HG03520 (cell line): Measurements from ENCODE around the gene LPCAT1.
A peak's percentile ranks its signal among the peaks of the same experiment; 100 is the strongest.
"Not testable (repeated sequence)": the region's sequence is repeated elsewhere in the genome, so short reads cannot be mapped to it uniquely, and the experiment has no call there.

Experiments
- ATAC-seq: cut with Tn5 transposase; IDR thresholded peaks from one replicate; pipeline ENCODE4 v1.9.1; 2021; ENCODE audit warnings: mild to moderate bottlenecking, moderate library complexity; ENCODE audit not compliant: unreplicated experiment

The LPCAT1 gene

DNA sequence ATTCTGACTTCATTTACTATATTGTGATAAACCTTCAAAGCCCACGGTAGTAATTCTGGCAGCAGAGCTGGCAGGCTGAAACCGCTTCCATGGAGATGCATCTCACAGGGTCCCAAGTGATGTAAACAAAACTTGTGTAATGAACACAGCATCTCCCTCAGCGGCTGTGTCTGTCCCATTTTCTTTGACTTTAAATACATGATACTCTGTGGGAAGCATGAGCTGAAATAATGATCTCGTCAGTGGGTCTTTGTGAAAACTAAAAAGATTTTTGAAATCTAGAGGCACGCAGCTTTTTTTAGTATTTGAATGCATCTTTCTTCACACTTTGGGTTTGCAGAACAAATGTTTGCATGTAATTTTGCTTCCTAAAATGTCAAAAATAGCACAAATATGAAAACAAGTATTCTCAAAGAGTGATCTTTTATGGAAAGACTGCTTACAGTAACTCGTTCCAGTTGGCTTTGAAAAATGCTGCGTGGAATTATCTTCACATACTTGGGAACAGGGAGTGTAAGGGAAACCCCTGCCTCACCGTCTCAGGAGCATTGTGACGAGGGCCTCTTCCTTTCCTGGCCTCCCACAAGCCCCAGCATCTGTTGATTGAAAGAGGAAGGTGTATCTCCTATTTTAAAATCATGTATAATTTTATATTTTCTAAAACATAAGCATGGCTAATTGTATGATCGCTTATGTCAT lies 18.1 kb upstream of the LPCAT1 start:
- no peak for ATAC-seq

DNA sequence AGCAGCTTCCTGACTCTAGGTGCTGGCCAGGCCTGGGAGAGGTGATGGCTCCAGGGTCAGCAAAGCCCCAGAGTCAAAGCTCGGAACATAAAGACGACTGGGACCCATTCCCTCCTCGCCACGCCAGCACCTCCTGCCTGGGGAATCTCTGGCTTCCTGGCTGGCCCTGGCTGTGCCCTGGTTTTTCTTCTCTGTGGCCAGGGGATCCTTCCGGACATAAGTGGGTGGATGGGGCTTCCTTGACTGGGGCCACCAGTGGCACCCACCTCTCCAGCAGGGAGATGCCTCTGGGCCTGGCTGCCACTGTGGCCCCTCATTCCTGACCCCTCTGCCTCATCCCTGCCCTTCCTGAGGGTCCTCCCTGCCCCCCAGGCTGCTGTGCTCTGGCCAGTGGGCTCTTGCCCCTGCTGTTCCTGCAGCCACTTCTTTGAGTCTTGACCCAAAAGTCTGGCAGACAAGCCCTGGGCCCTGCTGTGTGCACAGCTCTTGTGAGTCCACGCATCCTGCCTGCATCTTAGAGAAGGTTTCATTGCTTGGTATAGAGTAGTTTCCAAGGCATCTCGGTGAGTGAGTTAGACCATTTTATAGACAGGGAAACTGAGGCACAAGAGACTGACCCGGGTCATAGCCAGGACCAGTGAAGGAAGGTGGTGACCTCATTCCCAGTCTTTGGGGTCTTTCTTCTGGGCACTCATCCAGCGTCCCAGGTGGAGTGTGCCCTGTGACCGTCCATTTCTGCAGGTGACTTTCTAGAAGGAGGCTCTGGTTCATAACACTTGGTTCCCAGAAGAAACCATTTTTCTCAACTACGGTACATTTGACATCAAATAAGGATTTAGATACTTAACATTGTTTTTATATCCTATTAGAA lies 17.3 kb upstream of the LPCAT1 start:
- ATAC-seq = no peak

DNA sequence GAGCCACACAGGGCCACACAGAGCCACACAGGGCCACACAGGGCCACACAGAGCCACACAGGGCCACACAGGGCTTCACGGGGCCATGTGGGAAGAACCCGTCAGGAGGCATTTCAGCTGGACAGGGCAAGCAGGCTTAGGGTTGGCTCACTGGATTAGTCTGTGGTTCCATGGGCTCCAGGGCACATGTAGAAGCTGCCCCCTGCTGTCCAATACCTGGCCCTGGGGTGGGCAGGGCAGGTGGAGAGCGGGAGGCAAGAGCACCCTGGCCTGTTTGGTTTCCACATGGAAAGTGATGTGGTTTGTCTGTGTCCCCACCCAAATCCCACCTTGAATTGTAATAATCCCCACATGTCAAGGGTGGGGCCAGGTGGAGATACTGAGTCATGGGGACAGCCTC lies 16.4 kb upstream of the LPCAT1 start:
- ATAC-seq = no peak

DNA sequence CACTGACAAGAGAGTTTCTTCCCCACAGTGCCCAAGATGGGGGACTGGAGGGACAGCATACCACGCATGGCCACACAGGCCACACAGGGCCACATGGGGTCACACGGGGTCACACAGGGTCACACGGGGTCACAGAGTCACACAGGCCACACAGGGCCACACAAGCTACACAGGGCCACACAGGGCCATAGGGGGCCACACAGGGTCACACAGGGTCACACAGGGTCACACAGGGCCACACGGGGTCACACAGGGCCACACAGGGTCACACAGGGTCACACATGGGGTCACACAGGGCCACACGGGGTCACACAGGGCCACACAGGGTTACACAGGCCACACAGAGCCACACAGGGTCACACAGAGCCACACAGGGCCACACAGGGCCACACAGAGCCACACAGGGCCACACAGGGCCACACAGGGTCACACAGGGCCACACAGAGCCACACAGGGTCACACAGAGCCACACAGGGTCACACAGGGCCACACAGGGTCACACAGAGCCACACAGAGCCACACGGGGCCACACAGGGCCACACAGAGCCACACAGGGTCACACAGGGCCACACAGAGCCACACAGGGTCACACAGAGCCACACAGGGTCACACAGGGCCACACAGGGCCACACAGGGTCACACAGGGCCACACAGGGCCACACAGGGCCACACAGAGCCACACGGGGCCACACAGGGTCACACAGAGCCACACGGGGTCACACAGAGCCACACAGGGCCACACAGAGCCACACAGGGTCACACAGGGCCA lies 15.8 kb upstream of the LPCAT1 start:
- not testable (repeated sequence) for ATAC-seq

DNA sequence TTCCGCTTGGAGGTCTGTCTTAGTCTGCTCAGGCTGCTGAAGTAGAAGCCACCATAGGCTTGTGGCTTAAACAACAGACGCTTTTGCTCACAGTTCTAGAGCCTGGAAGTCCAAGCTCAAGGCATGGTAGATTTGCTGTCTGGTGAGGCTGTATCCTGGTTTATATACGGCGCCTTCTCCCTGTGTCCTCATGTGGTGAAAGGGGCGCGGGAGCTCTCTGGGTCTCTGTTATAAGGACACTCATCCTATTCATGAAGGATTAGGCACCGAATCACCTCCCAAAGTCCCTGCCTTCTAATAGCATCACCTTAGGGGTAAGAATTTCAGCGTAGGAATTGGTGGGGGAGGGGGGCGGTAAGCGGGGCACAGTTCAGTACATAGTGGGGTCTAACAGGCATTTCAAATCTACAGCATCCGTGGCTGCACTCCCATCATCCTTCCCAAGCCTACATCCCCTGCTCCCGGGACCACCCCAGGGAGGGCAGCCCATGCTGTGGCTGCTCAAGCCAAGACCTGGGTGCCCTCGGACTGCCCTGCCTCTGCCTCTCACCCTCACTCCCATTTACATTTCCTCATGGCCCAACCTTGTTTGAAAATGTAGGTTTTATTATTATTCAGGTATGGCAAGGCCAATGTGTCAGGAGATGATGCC lies 15.1 kb upstream of the LPCAT1 start:
- ATAC-seq = no peak

DNA sequence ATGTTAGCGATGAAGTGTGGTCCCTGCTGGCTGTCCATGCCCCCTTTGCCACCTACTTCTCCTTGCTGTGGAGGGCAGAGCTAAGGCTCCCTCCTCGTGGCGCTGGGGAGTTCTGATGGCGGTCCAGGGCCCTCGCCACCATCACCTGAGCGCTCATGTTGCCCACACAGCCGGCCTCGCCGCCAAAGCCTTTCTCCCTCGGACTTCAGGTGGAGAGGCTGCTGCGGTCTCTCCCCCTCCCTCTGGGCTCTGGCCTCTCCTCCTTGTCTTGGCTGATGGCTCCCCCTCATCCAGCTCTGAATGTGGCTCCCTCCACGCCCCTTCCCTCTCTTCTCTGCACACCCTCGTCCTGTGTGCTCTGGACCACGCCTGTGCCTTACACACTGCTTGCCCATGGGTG lies 14.5 kb upstream of the LPCAT1 start:
- no peak for ATAC-seq

DNA sequence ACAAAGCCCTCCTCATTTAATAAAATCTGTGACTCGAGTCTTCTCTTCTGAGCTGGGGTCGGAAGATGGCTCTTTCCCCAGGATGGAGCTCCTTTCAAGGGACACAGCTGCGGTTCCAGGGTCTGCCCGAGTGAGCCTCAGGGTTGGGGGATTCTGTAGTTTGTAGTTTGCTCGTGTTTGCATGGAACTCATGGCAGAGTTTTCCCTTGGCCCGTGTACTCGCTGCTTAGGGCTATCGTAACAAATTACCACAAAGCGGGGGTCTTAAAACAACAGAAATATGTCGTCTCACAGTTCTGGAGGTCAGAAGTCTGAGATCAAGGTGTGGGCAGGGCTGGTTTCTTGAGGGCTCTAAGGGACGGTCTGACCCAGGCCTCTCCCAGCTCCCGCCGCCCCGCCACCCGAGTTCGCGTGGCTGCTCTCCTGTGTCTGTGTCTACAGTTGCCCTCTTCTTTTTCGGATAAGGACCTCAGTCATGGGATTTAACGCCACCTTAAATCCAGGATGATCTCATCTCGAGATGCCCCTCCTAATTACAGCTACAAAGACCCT lies 13.9 kb upstream of the LPCAT1 start:
- no peak for ATAC-seq

DNA sequence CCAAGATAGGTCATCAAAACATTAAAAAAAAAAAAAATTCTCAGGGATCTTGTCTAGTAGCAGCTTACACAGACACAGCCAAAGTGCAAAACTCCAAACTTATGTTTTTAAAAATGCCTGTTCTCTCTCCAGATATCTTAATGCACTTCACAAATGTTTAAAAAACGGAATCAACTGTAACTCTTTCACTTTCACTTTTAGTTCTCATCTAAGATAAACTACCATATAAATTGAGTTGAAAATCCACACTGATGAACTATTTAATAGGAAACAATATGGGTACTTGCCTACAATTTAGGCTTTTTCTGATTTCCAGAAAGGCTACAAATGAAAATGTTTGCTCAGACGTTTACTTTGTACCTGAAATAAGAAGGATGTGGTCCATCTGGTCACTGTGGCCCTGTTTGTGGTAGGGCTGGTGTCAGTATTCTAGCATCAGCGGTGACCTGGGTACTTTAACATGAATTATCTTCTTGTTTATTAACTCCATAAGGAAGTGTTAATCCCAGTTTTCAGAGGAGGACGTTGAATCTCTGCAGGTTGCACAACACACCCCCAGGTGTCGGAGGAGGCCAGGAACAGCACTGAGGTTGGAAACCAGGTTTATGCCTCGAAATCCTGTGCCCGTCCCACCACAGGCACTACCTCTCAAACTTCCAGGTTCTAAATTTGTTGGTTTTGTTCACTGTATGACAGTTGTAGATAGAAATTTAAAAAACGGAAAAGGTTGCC lies 13.3 kb upstream of the LPCAT1 start:
- peak; percentile 14 for ATAC-seq

DNA sequence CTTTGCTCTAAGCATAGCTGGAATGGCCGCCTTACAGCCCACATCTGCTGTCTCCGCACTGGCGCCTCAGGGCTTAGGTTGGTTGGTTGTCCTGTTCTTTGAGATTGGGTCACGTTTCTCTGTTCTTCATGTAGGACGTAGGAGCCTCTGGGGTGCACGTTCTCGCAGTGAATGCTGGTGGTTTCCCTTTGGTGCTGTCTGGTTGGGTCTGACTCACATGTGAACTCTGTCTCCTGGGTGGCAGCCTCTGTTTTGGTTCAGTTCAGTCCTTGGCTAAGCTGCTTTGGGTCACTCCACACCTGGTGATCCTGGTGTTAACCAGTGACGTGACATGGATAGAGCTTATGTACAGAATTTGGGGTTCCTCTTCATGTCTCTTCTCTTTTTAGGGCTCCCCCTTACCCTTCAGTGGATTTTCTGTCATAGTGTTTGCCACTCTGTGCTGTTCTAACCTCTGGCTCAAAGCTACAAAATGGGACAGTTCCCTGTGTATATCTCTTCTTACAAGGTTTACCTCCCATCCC lies 12.6 kb upstream of the LPCAT1 start:
- peak; percentile 98 for ATAC-seq

DNA sequence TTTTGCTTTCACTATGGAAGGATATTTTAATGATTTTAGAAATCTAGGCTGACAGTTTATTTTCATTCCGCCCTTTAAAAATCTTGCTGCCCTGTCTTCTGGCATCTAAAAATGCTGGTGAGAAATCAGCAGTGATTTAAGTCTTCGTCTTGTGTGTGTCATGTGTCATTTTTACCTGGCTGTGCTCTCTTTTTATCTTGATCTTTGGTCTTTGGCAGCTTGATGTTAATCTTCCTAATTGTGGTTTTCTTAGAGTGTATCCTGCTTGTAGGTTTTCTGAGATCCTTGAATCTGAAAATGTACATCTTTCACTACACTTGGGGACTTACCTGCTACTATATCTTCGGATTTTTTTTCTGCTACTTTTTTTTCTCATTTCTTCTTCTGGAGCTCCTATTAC lies 11.9 kb upstream of the LPCAT1 start:
- ATAC-seq = no peak

DNA sequence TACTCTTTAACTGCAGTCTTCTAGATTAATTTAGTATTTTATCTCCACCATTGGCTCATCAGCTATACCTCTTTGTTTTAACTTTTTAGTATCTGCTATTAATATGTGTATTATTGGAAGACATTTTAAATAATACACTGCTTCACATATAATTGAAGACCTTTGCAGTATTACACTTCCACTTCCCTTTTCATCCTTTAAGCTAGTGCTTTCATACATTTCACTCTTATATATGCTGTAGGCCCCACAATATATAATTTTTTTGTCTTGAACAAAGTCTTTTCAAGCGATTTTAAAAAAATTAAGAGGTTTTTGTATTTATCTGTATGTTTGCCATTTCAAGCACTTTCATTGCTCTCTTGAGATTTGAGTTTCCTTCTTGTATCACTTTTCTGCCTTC lies 8.6 kb upstream of the LPCAT1 start:
- ATAC-seq = no peak

DNA sequence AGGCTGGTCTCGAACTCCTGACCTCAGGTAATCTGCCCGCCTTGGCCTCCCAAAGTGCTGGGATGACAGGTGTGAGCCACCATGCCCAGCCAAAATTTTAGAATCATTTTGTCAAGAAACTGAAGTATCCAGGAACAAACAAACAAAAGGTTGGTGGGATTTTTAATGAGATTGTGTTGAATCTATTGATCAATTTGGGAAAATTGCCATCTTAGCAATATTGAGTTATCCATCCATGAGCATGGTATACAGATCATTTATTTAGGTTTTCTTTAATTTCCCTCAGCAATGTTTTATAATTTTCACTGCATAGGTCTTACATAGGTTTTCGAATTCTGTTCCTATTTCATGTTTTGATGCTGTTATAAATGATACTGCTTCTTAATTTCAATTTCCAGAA lies 5.7 kb upstream of the LPCAT1 start:
- no peak for ATAC-seq

DNA sequence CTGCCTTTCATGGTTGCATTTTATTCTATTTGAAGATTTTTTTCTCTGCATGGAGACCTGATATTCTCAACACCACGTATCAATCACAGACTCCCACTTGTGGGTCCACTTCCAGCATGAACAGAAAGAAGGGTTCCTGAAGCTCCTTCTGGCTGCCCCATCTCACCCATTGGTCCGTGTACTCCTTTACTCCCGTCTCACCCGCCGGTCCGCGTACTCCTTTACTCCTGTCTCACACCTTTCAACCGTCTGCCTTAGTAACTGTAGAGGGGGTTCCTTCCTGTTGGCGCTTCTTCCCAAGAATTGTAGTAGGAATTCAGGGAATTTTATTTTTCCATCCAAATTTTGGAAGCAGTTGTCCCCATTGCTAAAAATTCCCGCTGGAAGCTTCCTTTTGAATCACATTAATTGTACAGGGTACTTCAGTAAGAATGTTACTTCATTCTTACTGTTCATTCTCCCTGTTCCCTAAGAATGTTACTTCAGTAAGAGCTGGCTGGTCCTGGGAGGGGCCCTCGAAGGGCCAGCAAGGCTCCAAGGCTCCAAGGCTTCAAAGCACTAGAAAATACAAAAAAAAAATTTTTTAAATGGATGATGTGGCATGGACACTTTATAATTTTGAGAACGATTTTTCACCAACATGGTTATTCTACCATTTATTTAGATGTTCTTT lies 3.9 kb upstream of the LPCAT1 start:
- ATAC-seq = no peak

DNA sequence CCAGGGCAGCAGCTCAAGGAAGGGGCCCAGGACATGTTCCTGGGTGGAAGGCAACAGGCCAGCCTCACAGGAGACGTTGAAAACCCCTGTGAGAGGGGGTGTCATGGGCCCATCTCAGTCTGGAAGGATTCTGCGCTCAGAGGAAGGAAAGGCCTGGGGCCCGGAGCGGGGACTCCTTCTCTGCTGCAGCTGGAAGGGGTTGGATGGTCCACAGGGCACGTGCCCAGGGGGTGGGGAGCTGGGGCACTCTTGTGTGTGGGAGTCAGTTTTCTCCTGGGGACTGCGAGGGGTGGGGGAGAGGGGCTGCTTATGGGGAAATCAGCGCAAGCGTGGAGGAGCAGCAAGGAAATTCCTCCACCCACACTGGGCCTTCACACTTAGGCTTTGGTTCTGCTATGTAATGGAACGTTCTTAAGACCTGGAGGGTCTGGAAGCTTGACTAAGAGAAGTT lies 2.9 kb upstream of the LPCAT1 start:
- no peak for ATAC-seq

DNA sequence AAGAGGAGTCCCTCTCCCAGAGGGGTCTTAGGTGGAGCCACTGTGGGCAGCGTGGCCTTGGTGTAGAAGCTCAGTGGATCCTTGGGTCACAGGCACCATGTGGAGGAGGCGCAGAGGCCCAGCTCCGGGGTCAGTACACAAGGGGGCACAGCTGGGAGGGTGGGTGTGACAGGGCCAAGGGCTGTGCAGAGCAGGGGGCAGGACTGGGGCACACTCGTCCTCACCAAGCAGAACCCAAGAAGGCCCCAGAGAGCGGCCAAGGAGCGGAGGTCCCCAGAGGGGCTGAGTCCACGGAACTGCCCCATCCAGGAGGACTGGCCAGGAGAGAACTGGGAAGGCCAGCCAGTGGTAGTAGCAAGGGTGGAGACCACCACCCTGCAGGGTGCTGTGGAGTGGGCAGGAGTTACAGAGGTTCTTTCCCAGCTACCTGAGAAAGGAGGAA lies 2.5 kb upstream of the LPCAT1 start:
- ATAC-seq = no peak

DNA sequence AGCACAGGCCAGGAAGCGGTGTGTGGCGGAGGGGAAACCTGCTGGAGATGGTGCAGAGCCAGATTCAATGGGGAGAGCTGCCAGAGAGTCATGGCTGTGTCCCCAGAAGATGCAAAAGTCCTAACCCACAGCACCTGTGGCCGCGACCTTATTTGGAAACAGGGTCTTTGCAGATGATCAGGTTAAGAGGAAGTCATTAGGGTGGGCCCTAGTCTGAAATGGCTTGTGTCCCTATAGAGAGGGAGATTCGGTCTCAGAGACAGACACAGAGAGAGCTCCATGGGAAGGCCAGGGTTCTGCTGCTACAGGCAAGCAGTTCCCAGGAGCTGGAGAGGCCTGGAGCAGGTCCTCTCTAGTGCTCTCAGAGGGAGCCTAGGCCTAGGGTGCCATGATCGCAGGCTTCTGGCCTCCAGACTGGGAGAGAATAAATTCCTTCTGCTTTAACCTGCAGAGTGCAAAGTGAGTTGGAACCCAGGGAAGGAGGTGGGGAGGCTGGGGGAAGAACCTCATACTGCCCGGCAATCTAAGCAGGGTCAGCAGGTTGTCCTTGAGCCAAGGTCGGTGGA lies 1.9 kb upstream of the LPCAT1 start:
- ATAC-seq = no peak

DNA sequence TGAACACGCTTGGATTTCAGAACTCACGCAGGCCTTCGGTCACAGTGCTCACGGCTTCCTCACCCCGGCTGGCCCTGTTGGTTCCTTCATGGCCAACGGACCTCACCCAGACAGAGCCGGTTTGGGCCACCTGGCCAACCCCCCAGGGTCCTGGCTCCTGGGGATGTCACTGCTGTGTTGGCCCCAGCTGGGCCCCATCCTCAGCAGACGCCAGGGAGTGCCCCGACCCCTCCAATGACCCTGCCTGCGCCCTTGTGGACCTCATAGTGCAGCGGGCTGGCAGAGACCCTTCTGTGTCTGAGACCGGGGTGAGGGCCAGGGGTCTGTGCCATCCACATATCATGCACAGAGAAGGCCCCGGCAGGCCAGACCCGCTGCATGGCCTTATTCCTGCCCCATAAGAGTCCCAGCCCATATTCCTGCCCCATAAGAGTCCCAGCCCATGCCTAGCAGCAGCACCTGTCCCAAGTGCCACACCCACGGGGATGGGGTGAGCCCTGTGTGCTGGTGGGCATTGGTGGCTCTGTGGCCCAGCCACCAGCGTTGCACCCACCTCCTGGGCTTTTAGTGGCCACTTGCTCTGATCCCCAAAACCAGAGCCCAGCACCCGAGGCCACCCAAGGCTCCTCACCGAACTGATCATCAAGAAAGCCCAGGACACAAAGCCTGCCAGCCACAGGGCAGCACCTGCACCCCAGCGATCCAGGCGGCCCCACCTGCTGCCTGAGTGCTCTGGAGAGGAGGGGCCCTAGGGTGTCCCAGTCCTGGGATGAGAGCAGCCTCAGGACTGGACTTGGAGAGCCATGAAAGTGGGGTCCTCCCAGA lies 1.3 kb upstream of the LPCAT1 start:
- no peak for ATAC-seq

DNA sequence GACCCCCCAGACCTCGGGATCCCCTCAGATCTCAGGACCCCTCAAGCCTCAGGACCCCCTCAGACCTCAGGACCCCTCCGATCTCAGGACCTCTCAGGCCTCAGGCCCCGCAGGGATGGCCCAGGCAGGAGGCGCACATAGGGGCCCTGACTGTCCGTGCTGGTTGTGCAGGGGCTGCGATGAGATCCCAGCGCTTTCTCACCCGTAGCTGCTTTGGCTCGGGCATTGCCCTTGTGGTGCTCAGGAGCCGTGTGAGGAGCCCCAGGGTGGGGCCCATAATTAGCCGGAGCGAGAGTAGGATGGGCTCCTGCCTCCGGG lies 680 bp upstream of the LPCAT1 start:
- no peak for ATAC-seq
